Activated CD8-positive, alpha-beta memory T cell treated with anti-CD3 and anti-CD28 coated beads, Interleukin-2, amount 10 ng/mL, durations not matched to agents 7 days and 5 days (primary cell): ENCODE measurements around the gene TBC1D22A. TPM values are rescaled to one million over a fixed set of nuclear protein-coding genes. Genes with fewer than 3 reads are reported as not detected.

Experiments
- ATAC-seq: fragments of 150-1000 bp; cut with Tn5 transposase; one replicate; pipeline ENCODE4 v1.10.0; 2021; ENCODE audit warnings: moderate library complexity
- CTCF ChIA-PET: fragments of 350-600 bp; sonication (Branson Sonifier 250); formaldehyde crosslinking; loops from one replicate; lab custom pipeline; 2021; ENCODE audit warnings: antibody characterized with exemption; lab: Charles Lee
- DNase-seq: peaks from one replicate; pipeline ENCODE4 v3.0.0-alpha.2; 2020
- H3K27ac Mint-ChIP-seq: one replicate; pipeline ENCODE4 v1.8.0; 2021; ENCODE audit warnings: mild to moderate bottlenecking, mixed read lengths
- H3K27me3 Mint-ChIP-seq: one replicate; pipeline ENCODE4 v1.8.0; 2021; ENCODE audit warnings: mixed read lengths
- H3K36me3 Mint-ChIP-seq: one replicate; pipeline ENCODE4 v1.8.0; 2021; ENCODE audit warnings: mild to moderate bottlenecking, mixed read lengths
- H3K4me1 Mint-ChIP-seq: one replicate; pipeline ENCODE4 v1.8.0; 2021; ENCODE audit warnings: mixed read lengths
- H3K4me3 Mint-ChIP-seq: one replicate; pipeline ENCODE4 v1.8.0; 2021; ENCODE audit warnings: mild to moderate bottlenecking, moderate library complexity, mixed read lengths
- H3K9me3 Mint-ChIP-seq: one replicate; pipeline ENCODE4 v1.8.0; 2022; ENCODE audit warnings: low read depth, mixed read lengths
- total RNA-seq, 2 experiments: library from RNA; stranded (reverse); gene quantifications; one replicate each; pipeline ENCODE4 v1.2.3, GENCODE V29; 2021

TBC1D22A gene
- total RNA-seq, 2 experiments from 2014 or later: 32.6 to 44.9 TPM

- Mint-ChIP-seq H3K4me3 (no peak overlapping the region), H3K27ac (no peak overlapping the region), H3K27me3 (no peaks in the 10 kb centered on the region), H3K36me3 (no peaks in the 10 kb centered on the region), H3K9me3 (no peaks in the 10 kb centered on the region), H3K4me1 (peaks cover 6% of the 10 kb centered on the region)
- CTCF ChIA-PET: no interaction called here
- ATAC-seq: no peak
- DNase-seq: no peak
Measured at GRCh38 chr22:47057916-47058585, 295.6 kb downstream of the TBC1D22A start.

GRCh38 chr22:47059076-47059475 is 296.6 kb downstream of the TBC1D22A start:
- ATAC-seq (no peak), DNase-seq (no peak)
- no peaks in the 10 kb centered on the region for H3K27me3 Mint-ChIP-seq
- H3K4me3 Mint-ChIP-seq: no peak overlapping the region
- H3K9me3 Mint-ChIP-seq: no peaks in the 10 kb centered on the region
- CTCF ChIA-PET: no interaction called here
- H3K36me3 Mint-ChIP-seq: no peaks in the 10 kb centered on the region
- H3K27ac Mint-ChIP-seq: no peak overlapping the region
- H3K4me1 Mint-ChIP-seq: no peaks in the 10 kb centered on the region

- CTCF ChIA-PET: no interaction called here
- H3K9me3 Mint-ChIP-seq: no peaks in the 10 kb centered on the region
- no peak for ATAC-seq
Measured at GRCh38 chr22:47059701-47060161, 297.3 kb downstream of the TBC1D22A start.

GRCh38 chr22:47060718-47061117 is 298.3 kb downstream of the TBC1D22A start:
- Mint-ChIP-seq H3K9me3 (no peaks in the 10 kb centered on the region), H3K27ac (no peak overlapping the region), H3K4me3 (no peak overlapping the region), H3K4me1 (no peaks in the 10 kb centered on the region), H3K27me3 (no peaks in the 10 kb centered on the region), H3K36me3 (no peaks in the 10 kb centered on the region)
- CTCF ChIA-PET: no interaction called here
- DNase-seq: no peak
- ATAC-seq: no peak

More at GRCh38 chr22:47059701-47060161, 297.3 kb downstream of the TBC1D22A start:
- Mint-ChIP-seq H3K4me1 (no peaks in the 10 kb centered on the region), H3K27me3 (no peaks in the 10 kb centered on the region), H3K27ac (no peak overlapping the region), H3K36me3 (no peaks in the 10 kb centered on the region), H3K4me3 (no peak overlapping the region)
- DNase-seq: no peak

- ATAC-seq (no peak), DNase-seq (no peak)
- Mint-ChIP-seq H3K4me3 (no peak overlapping the region), H3K9me3 (no peaks in the 10 kb centered on the region), H3K36me3 (no peaks in the 10 kb centered on the region), H3K4me1 (no peaks in the 10 kb centered on the region), H3K27me3 (no peaks in the 10 kb centered on the region), H3K27ac (no peak overlapping the region)
- CTCF ChIA-PET: interaction anchor here (0.7 kb wide), 1 partner anchor 170 kb away, joined by 6 read pairs; no protein-coding TSS in a partner anchor
Measured at GRCh38 chr22:47061226-47061625, 298.8 kb downstream of the TBC1D22A start.

- Mint-ChIP-seq H3K4me3 (no peak overlapping the region), H3K36me3 (no peaks in the 10 kb centered on the region), H3K27ac (no peak overlapping the region), H3K9me3 (no peaks in the 10 kb centered on the region), H3K27me3 (no peaks in the 10 kb centered on the region), H3K4me1 (no peaks in the 10 kb centered on the region)
- DNase-seq (no peak), ATAC-seq (no peak)
- CTCF ChIA-PET: interaction anchor here (0.7 kb wide), 1 partner anchor 169 kb away, joined by 6 read pairs; no protein-coding TSS in a partner anchor
Measured at GRCh38 chr22:47062126-47062525, 299.7 kb downstream of the TBC1D22A start.

GRCh38 chr22:47063071-47063509 is 300.6 kb downstream of the TBC1D22A start:
- no peak overlapping the region for H3K4me3 Mint-ChIP-seq
- H3K9me3 Mint-ChIP-seq: no peaks in the 10 kb centered on the region

GRCh38 chr22:47063606-47064005 is 301.2 kb downstream of the TBC1D22A start:
- no peak overlapping the region for H3K27ac Mint-ChIP-seq
- CTCF ChIA-PET: no interaction called here
- H3K36me3 Mint-ChIP-seq: no peaks in the 10 kb centered on the region
- H3K4me1 Mint-ChIP-seq: no peaks in the 10 kb centered on the region
- ATAC-seq (no peak), DNase-seq (no peak)
- no peak overlapping the region for H3K4me3 Mint-ChIP-seq
- no peaks in the 10 kb centered on the region for H3K27me3 Mint-ChIP-seq
- no peaks in the 10 kb centered on the region for H3K9me3 Mint-ChIP-seq

More at GRCh38 chr22:47063071-47063509, 300.6 kb downstream of the TBC1D22A start:
- Mint-ChIP-seq H3K27ac (no peak overlapping the region), H3K27me3 (no peaks in the 10 kb centered on the region), H3K36me3 (no peaks in the 10 kb centered on the region), H3K4me1 (no peaks in the 10 kb centered on the region)
- CTCF ChIA-PET: no interaction called here
- no peak for DNase-seq
- no peak for ATAC-seq

GRCh38 chr22:47064016-47064415 is 301.6 kb downstream of the TBC1D22A start:
- no peak overlapping the region for H3K4me3 Mint-ChIP-seq
- DNase-seq: no peak
- CTCF ChIA-PET: no interaction called here
- H3K27ac Mint-ChIP-seq: no peak overlapping the region
- H3K9me3 Mint-ChIP-seq: no peaks in the 10 kb centered on the region
- H3K36me3 Mint-ChIP-seq: no peaks in the 10 kb centered on the region
- H3K27me3 Mint-ChIP-seq: no peaks in the 10 kb centered on the region
- ATAC-seq: no peak
- no peaks in the 10 kb centered on the region for H3K4me1 Mint-ChIP-seq

- H3K9me3 Mint-ChIP-seq: no peaks in the 10 kb centered on the region
- CTCF ChIA-PET: no interaction called here
- no peak for ATAC-seq
- H3K36me3 Mint-ChIP-seq: no peaks in the 10 kb centered on the region
- no peak for DNase-seq
- no peaks in the 10 kb centered on the region for H3K4me1 Mint-ChIP-seq
- no peaks in the 10 kb centered on the region for H3K27me3 Mint-ChIP-seq
- H3K27ac Mint-ChIP-seq: no peak overlapping the region
- H3K4me3 Mint-ChIP-seq: no peak overlapping the region
Measured at GRCh38 chr22:47064416-47064815, 302.0 kb downstream of the TBC1D22A start.

GRCh38 chr22:47065756-47066615 is 303.5 kb downstream of the TBC1D22A start:
- no peaks in the 10 kb centered on the region for H3K36me3 Mint-ChIP-seq
- CTCF ChIA-PET: no interaction called here
- H3K9me3 Mint-ChIP-seq: no peaks in the 10 kb centered on the region
- ATAC-seq (no peak), DNase-seq (no peak)
- H3K4me3 Mint-ChIP-seq: no peak overlapping the region
- H3K27ac Mint-ChIP-seq: no peak overlapping the region
- no peaks in the 10 kb centered on the region for H3K4me1 Mint-ChIP-seq
- H3K27me3 Mint-ChIP-seq: no peaks in the 10 kb centered on the region

- CTCF ChIA-PET: no interaction called here
- Mint-ChIP-seq H3K4me1 (no peaks in the 10 kb centered on the region), H3K27me3 (no peaks in the 10 kb centered on the region), H3K4me3 (no peak overlapping the region), H3K27ac (no peak overlapping the region), H3K9me3 (no peaks in the 10 kb centered on the region), H3K36me3 (no peaks in the 10 kb centered on the region)
- ATAC-seq (no peak), DNase-seq (no peak)
Measured at GRCh38 chr22:47066616-47066905, 304.1 kb downstream of the TBC1D22A start.

GRCh38 chr22:47067321-47067890 is 305.0 kb downstream of the TBC1D22A start:
- H3K4me3 Mint-ChIP-seq: no peak overlapping the region
- no peaks in the 10 kb centered on the region for H3K27me3 Mint-ChIP-seq
- ATAC-seq: no peak
- H3K4me1 Mint-ChIP-seq: no peaks in the 10 kb centered on the region
- no peaks in the 10 kb centered on the region for H3K9me3 Mint-ChIP-seq
- H3K27ac Mint-ChIP-seq: no peak overlapping the region
- H3K36me3 Mint-ChIP-seq: peaks cover under 1% of the 10 kb centered on the region
- CTCF ChIA-PET: no interaction called here
- no peak for DNase-seq
